ENCODE measurements around the gene HEXD. TPM values are rescaled to one million over a fixed set of nuclear protein-coding genes. Genes with fewer than 3 reads are reported as not detected.
A peak's percentile ranks its signal among the peaks of the same experiment; 100 is the strongest.

HEXD gene
- total and polyA plus RNA-seq, 3 experiments from 2014 or later = 10.6 to 30.4 (median 29.6) TPM

- H3K27ac Mint-ChIP-seq = peak overlapping the region; percentile 51 to 93 (median 82)
- peaks cover 0 to 72% (median 15%) of the 10 kb centered on the region in 3 donors for H3K36me3 Mint-ChIP-seq
- POLR2A ChIA-PET = no interaction called here
- CTCF ChIA-PET = interaction anchor here (1.2 kb wide), 1 partner anchor 27 kb away, joined by 3 read pairs; no protein-coding TSS in a partner anchor
- no peak for DNase-seq
- peak overlapping the region in 6 of 7 donors; percentile 32 to 74 (median 55) for H3K4me3 Mint-ChIP-seq
- H3K9me3 Mint-ChIP-seq = no peaks in the 10 kb centered on the region
- H3K27me3 Mint-ChIP-seq = no peaks in the 10 kb centered on the region
- Histone ChIP-seq H3K27me3 (ENCODE audit: insufficient read depth, low read length, poor library complexity, severe bottlenecking) (no peaks in the 10 kb centered on the region), H3K4me1 (ENCODE audit: insufficient read depth, low read length) (peaks cover 10% of the 10 kb centered on the region), H3K4me3 (ENCODE audit: low read length) (no peak overlapping the region), H3K9me3 (ENCODE audit: low read length) (no peaks in the 10 kb centered on the region), H3K36me3 (ENCODE audit: insufficient read depth, low read length) (peaks cover 13% of the 10 kb centered on the region), H3K27ac (ENCODE audit: low read depth, low read length) (no peak overlapping the region)
- H3K4me1 Mint-ChIP-seq = peaks cover 17 to 26% (median 25%) of the 10 kb centered on the region in 3 donors
These were observed 68.3 kb downstream of the HEXD start for GRCh38 chr17:82486231-82487094.

DNA sequence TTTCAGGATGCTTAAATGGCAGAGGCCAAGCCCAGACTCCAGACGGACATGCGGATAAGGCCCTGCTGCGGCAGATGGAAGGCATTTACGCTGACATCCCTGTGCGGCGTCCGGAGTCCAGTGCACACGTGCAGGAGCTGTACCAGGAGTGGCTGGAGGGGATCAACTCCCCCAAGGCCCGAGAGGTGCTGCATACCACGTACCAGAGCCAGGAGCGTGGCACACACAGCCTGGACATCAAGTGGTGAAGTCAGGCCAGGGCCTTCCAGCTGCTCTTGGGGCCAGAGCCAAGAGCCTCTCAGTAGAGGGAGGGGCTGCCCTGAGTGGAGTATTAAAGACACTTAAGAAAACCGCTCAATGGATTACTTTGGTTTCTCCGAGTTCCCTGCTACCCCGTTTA, 69.8 kb downstream of the HEXD start:
- Histone ChIP-seq H3K4me1 (ENCODE audit: insufficient read depth, low read length) (peaks cover 10% of the 10 kb centered on the region), H3K27ac (ENCODE audit: low read depth, low read length) (no peak overlapping the region), H3K9me3 (ENCODE audit: low read length) (no peaks in the 10 kb centered on the region), H3K4me3 (ENCODE audit: low read length) (no peak overlapping the region), H3K27me3 (ENCODE audit: insufficient read depth, low read length, poor library complexity, severe bottlenecking) (no peaks in the 10 kb centered on the region), H3K36me3 (ENCODE audit: insufficient read depth, low read length) (peaks cover 5% of the 10 kb centered on the region)
- H3K4me3 Mint-ChIP-seq = no peak overlapping the region
- no peaks in the 10 kb centered on the region for H3K9me3 Mint-ChIP-seq
- H3K27ac Mint-ChIP-seq = peak overlapping the region in 2 of 8 donors; percentile 23 to 79
- ChIA-PET CTCF (interaction anchor here (0.7 to 0.9 kb wide), 2 partner anchors 66 to 253 kb away, joined by 3 read pairs; no protein-coding TSS in a partner anchor), POLR2A (no interaction called here)
- H3K4me1 Mint-ChIP-seq = peaks cover 17 to 27% (median 25%) of the 10 kb centered on the region in 3 donors
- peaks cover 0 to 59% (median 12%) of the 10 kb centered on the region in 3 donors for H3K36me3 Mint-ChIP-seq
- H3K27me3 Mint-ChIP-seq = no peaks in the 10 kb centered on the region
- DNase-seq = no peak

DNA sequence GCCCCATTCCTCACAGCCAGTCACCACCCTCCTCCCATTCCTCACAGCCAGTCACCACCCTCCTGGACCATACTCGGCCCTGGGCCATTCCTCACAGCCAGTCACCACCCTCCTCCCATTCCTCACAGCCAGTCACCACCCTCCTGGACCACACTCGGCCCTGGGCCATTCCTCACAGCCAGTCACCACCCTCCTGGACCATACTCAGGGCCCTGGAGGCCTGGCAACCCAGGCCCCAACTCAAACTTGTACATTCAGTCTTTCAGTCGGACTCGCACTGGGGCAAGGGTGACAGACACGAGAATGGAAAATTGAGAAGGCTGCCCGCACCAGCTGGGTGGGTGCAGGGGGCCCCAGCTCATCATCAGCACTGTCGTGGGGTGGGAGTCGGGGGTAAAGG, 71.0 kb downstream of the HEXD start:
- Histone ChIP-seq H3K9me3 (ENCODE audit: low read length) (no peaks in the 10 kb centered on the region), H3K36me3 (ENCODE audit: insufficient read depth, low read length) (peaks cover 5% of the 10 kb centered on the region), H3K27ac (ENCODE audit: low read depth, low read length) (no peak overlapping the region), H3K4me1 (ENCODE audit: insufficient read depth, low read length) (peaks cover 10% of the 10 kb centered on the region), H3K27me3 (ENCODE audit: insufficient read depth, low read length, poor library complexity, severe bottlenecking) (no peaks in the 10 kb centered on the region), H3K4me3 (ENCODE audit: low read length) (no peak overlapping the region)
- Mint-ChIP-seq H3K4me1 (peaks cover 20 to 31% (median 30%) of the 10 kb centered on the region in 3 donors), H3K9me3 (no peaks in the 10 kb centered on the region), H3K27me3 (no peaks in the 10 kb centered on the region), H3K4me3 (no peak overlapping the region), H3K27ac (peak overlapping the region in 2 of 8 donors; percentile 48 to 63), H3K36me3 (peaks cover 0 to 47% (median 10%) of the 10 kb centered on the region in 3 donors)
- CTCF ChIA-PET = no interaction called here
- DNase-seq = no peak
- POLR2A ChIA-PET = no interaction called here

DNA sequence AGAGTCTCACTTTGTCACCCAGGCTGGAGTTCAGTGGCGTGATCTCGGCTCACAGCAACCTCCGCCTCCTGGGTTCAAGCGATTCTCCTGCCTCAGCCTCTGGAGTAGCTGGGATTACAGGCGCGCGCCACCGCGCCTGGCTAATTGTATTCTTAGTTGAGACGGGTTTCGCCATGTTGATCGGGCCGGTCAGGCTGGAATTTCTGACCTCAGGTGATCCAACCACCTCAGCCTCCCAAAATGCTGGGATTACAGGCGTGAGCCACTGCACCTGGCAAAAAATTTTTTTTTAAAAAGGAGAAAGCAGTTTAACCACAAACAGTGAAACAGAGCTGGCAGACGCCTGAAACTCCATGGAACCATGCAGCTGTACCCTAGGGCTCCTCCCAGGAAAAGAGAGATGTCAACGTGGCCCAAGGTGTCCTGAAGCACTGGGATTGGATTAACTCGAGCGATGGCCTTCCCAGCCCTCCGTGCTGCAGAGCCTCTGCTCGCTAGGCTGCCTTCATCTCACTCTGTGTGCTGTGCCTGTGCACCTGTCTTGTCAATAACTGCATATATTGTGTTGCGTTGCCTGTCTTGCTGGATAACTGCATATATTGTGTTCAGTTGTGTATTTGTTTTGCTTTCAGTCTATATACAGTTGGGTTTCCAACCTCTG, 71.8 kb downstream of the HEXD start:
- no peaks in the 10 kb centered on the region for H3K9me3 ChIP-seq (ENCODE audit: low read length)
- CTCF ChIA-PET = no interaction called here
- H3K27me3 ChIP-seq (ENCODE audit: insufficient read depth, low read length, poor library complexity, severe bottlenecking) = no peaks in the 10 kb centered on the region
- peaks cover 10% of the 10 kb centered on the region for H3K4me1 ChIP-seq (ENCODE audit: insufficient read depth, low read length)
- no peak overlapping the region for H3K4me3 ChIP-seq (ENCODE audit: low read length)
- Mint-ChIP-seq H3K9me3 (no peaks in the 10 kb centered on the region), H3K4me1 (peaks cover 28 to 39% (median 36%) of the 10 kb centered on the region in 3 donors), H3K27me3 (peaks cover 0 to 8% of the 10 kb centered on the region in 2 donors), H3K36me3 (peaks cover 0 to 39% (median 7%) of the 10 kb centered on the region in 3 donors), H3K27ac (peak overlapping the region in 1 of 8 donors; percentile 61), H3K4me3 (no peak overlapping the region)
- no peak for DNase-seq
- POLR2A ChIA-PET = no interaction called here
- H3K27ac ChIP-seq (ENCODE audit: low read depth, low read length) = no peak overlapping the region
- peaks cover 5% of the 10 kb centered on the region for H3K36me3 ChIP-seq (ENCODE audit: insufficient read depth, low read length)

DNA sequence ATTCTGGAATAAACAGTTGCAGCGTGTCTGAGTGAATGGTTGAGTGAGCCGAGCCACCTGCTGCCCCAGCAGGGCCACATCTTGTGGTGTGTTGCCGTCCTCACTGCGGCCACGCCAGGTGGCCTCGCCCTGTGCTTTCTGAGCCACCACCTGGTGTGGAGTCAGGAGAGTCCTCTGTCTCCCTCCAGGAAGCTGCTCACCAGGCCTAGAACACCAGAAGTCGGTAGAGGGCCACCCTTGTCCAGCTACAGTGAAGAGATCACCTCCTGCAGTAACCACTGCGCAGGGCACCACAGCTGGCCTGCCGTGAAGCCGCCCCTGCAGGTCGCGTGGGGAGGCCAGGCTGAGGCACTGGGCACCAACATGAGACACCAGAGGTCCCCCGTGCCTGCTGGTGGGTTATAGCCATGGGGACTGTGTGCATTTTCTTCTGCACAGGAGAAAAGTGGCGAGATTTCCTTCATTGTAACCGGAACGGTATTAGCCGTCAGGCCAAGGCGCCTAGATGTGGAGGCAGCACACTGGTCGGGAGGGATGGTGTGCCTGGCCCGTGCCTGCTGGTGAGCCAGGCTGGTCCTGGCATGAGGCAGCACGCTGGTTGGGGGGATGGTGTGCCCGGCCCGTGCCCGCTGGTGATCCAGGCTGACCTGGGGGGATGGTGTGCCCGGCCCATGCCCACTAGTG, 72.5 kb downstream of the HEXD start:
- CTCF ChIA-PET = no interaction called here
- peaks cover 0 to 32% (median 6%) of the 10 kb centered on the region in 3 donors for H3K36me3 Mint-ChIP-seq

GRCh38 chr17:82491196-82491530, 73.0 kb downstream of the HEXD start:
- ChIA-PET CTCF (no interaction called here), POLR2A (no interaction called here)
- no peaks in the 10 kb centered on the region for H3K27me3 ChIP-seq (ENCODE audit: insufficient read depth, low read length, poor library complexity, severe bottlenecking)
- H3K27ac ChIP-seq (ENCODE audit: low read depth, low read length) = no peak overlapping the region
- Mint-ChIP-seq H3K4me1 (peaks cover 22 to 33% (median 28%) of the 10 kb centered on the region in 3 donors), H3K36me3 (peaks cover 0 to 27% (median 4%) of the 10 kb centered on the region in 3 donors), H3K9me3 (no peaks in the 10 kb centered on the region), H3K27me3 (peaks cover 0 to 8% of the 10 kb centered on the region in 2 donors), H3K4me3 (no peak overlapping the region), H3K27ac (peak overlapping the region in 3 of 8 donors; percentile 73 to 85 (median 81))
- peaks cover 11% of the 10 kb centered on the region for H3K4me1 ChIP-seq (ENCODE audit: insufficient read depth, low read length)
- no peak overlapping the region for H3K4me3 ChIP-seq (ENCODE audit: low read length)
- no peaks in the 10 kb centered on the region for H3K36me3 ChIP-seq (ENCODE audit: insufficient read depth, low read length)
- DNase-seq = no peak
- no peaks in the 10 kb centered on the region for H3K9me3 ChIP-seq (ENCODE audit: low read length)

More for the DNA sequence above, 72.5 kb downstream of the HEXD start:
- Histone ChIP-seq H3K27me3 (ENCODE audit: insufficient read depth, low read length, poor library complexity, severe bottlenecking) (no peaks in the 10 kb centered on the region), H3K4me3 (ENCODE audit: low read length) (no peak overlapping the region), H3K9me3 (ENCODE audit: low read length) (no peaks in the 10 kb centered on the region), H3K27ac (ENCODE audit: low read depth, low read length) (no peak overlapping the region), H3K36me3 (ENCODE audit: insufficient read depth, low read length) (peaks cover 1% of the 10 kb centered on the region), H3K4me1 (ENCODE audit: insufficient read depth, low read length) (peaks cover 10% of the 10 kb centered on the region)
- DNase-seq = no peak
- Mint-ChIP-seq H3K4me1 (peaks cover 27 to 33% (median 33%) of the 10 kb centered on the region in 3 donors), H3K27me3 (peaks cover 0 to 8% of the 10 kb centered on the region in 2 donors), H3K9me3 (no peaks in the 10 kb centered on the region), H3K27ac (peak overlapping the region in 1 of 8 donors; percentile 43), H3K4me3 (no peak overlapping the region)
- POLR2A ChIA-PET = no interaction called here

GRCh38 chr17:82491533-82491932, 73.4 kb downstream of the HEXD start:
- Mint-ChIP-seq H3K9me3 (no peaks in the 10 kb centered on the region), H3K36me3 (peaks cover 0 to 23% (median 1%) of the 10 kb centered on the region in 3 donors), H3K27me3 (peaks cover 0 to 8% of the 10 kb centered on the region in 2 donors), H3K27ac (peak overlapping the region in 5 of 8 donors; percentile 47 to 99 (median 81)), H3K4me1 (peaks cover 18 to 33% (median 24%) of the 10 kb centered on the region in 3 donors), H3K4me3 (peak overlapping the region in 1 of 7 donors; percentile 37)
- no peak for DNase-seq
- H3K27ac ChIP-seq (ENCODE audit: low read depth, low read length) = no peak overlapping the region
- peaks cover 11% of the 10 kb centered on the region for H3K4me1 ChIP-seq (ENCODE audit: insufficient read depth, low read length)
- no peak overlapping the region for H3K4me3 ChIP-seq (ENCODE audit: low read length)
- ChIA-PET CTCF (no interaction called here), POLR2A (no interaction called here)
- no peaks in the 10 kb centered on the region for H3K27me3 ChIP-seq (ENCODE audit: insufficient read depth, low read length, poor library complexity, severe bottlenecking)
- no peaks in the 10 kb centered on the region for H3K9me3 ChIP-seq (ENCODE audit: low read length)
- H3K36me3 ChIP-seq (ENCODE audit: insufficient read depth, low read length) = no peaks in the 10 kb centered on the region

All from CD8-positive, alpha-beta memory T cell (primary cell).